Eye (tissue), 1 donor: ENCODE measurements around the gene COX8C.

ENCODE experiments used
- DNase-seq: peaks from one replicate; pipeline ENCODE4 v3.0.0-alpha.2; 2015

The COX8C gene, protein sequence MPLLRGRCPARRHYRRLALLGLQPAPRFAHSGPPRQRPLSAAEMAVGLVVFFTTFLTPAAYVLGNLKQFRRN

DNA sequence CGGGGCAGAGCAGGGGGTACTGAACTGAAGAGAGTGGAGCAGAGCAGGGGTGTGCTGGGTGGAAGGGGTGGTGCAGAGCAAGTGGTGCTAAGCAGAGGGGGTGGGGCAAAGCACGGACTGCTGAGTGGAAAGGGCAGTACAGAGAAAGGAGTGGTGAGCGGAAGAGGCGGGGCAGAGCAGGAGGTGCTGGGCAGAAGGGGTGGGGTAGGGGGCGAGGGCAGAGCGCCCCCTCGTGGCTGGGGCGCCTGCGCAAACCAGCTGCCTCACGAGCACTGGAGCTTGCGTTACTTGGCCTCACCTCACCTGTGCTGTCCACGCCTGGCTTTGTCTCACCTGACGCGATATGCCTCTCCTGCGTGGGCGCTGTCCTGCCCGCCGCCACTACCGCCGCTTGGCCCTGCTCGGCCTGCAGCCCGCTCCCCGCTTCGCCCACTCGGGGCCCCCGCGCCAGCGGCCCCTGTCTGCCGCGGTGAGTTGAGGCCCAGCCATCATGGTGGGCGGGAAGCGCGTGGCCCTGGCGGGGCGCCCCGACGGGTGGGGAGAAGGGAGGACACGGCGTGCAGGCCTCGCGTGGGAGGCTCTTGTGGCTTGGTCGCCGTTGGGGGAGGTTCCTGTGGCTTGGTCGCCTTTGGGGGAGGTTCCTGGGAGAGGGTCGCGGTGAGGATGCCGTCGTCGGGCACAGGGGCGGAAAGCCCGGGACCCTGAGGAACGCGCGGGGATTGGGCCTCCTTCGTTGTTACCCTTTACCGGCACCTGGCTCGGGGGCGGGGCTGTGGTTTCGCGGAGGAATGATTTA is at the start of gene COX8C:
COX8C (plus strand) TSS at position 257 of the 796 bp plus-strand sequence; CDS start at position 344, 87 bp downstream.
- DNase-seq: no peak

DNA sequence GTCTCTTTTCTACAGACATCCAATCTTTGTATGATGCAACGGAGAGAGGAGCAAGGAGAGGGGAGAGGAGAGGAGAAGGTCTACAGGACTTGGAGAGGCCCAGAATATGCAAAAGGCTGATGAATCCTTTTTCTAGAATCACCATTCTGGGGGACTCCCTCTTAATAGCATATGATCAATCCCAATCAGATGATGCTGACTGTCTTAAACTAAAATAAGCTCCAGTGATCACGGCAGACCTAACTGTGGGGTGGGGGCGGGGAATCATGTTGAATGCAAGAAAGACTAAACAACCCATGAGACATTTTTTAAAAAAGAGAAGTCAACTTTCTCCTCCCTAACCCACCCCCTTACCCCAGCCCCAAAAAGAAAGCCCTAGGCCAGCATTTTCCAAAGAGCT is 47.6 kb upstream of the COX8C start:
- DNase-seq: no peak

DNA sequence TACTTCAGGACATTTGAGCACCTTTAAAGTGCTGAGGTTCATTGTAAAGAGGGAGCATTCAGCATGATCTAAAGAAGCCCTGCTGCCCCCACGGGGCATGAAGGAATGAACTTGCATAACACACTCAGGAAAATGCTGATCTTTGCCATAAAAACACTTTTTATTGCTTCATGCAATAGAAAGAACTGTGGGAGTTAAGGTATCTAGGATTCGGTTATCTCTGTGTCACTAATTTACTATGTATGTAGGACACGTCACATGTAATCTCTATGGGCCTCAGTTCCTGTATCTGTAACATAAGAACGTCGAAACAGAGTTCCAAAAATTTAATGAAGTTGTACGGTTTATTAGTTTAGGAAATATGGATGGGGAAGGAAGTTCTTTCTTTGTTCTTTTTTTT is 47.1 kb upstream of the COX8C start:
- no peak for DNase-seq

DNA sequence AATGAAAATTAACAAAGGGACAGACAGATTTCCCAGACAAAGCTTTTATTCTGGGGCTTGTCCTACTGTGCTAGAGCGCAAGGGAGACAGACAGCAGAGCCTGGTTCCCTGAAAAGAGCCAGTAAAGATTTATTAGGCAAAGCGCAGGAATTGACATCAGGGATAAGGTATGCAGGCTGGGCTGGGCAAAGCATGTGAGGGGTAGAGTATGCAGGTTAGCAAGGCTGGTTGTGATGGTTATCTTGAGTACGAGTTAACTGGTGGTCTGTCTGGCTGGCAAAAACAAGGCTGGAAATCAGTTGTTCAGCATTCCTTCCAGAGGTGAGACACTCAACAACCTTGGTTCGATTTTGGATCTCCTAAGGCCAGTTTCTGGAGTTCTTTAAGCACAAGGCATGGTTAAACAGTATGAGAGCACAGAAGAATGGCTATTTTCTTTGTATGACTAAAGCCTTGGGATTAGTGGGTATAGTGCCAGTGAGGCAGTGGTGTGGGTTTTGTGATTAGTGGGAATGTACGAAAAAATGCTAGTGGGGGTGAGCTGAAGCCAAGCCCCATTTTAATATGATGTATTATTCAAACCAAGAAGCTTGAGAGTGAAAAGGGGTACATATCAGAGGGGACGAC is 45.0 kb upstream of the COX8C start:
- DNase-seq: no peak

DNA sequence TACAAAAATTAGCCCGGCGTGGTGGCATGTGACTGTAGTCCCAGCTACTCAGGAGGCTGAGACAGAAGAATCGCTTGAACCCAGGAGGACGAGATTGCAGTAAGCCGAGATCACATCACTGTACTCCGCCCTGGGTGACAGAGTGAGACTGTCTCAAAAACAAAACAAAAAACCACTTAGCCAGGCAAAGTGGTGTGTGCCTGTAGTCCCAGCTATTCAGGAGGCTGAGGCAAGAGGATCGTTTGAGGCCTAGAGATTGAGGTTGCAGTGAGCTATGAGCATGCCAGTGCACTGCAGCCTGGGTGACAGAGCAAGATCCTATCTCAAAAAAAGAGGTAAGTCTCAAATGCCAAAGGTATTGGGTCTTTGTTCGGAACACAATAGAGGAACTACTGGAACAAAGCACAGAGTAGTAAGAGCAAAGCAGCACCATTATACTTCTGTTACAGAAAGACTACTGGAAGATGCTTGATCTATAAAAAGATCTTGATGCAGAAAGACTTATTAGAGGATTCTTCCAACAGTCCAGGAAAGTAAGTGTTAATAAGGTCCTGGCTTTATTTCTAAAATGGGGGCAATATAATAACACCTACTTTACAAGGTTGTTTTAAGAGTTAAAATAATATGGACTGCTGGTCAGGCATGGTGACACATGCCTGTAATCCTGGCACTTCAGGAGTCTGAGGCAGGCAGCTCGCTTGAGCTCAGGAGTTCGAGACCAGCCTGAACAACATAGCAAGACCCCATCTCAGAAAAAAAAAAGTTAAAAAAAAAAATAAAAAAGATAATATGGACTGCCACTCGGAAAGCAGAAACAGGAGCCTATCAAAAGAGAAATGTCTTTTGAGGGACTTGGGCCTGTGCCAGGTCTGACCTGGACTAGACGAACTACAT is 44.0 kb upstream of the COX8C start:
- DNase-seq: no peak

DNA sequence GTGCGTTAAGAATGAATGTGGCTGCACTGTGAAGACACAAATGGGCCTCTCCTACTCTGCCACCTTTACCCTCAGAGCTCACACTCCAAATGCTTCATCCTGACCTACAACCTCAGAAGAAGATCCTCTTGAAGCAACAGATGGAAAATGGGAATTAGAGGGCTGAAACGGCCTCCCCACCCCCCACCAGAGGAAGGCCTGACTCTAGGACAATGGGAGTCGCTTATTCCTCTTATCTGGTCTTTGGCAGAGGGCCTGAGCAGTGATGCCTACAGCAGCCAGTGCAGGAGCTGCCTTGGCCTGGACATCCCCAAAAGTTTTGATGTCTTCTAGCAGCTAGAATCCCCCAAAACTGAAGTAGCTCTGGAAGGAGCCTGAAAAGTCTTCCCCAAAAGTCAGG is 43.3 kb upstream of the COX8C start:
- DNase-seq: no peak

DNA sequence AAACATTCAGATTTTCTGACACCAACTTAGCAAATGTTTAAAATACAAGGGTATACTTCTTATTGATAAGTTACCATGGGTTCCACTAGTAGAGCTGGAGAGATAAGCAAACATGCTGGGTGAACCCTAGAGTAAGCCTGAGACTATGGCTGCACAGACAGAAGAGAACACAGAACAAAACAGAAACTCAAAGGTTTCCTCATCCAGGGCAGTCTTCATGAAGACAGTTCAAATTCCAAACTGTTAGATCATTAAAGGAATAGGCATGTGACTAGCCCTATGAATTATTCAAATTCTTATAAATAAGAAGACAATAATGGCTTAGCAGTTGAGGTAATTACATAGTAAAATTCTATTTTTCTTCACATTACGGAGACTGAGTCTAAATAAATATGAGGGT is 42.2 kb upstream of the COX8C start:
- DNase-seq: no peak

DNA sequence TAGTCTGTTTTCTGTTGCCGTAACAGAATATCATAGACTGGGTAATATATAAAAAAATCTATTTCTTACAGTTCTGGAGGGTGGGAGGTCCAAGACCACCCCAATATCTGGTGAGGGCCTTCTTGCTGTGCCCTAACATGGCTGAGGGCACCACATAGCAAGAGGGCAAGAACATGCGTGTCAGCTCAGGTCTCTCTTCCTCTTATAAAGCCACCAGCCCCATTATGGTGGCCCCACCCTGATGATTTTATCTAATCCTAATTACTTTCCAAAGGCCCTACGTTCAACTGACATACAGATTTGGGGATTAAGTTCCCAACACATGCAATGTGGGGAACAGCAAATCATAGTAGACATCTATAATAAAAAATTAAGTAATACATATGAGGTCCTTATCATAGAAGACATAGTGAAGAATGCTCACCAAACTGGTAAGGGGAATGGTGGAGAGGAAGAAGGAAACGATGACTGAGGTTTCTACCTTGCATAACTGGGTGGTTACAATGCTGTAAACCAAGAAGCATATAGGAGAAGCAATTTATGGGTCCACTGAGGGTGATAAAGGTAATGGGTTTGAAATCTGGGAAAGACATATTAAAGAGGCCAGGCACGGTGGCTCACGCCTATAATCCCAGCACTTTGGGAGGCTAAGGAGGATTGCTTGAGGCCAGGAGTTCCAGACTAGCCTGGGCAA is 41.1 kb upstream of the COX8C start:
- DNase-seq: no peak

DNA sequence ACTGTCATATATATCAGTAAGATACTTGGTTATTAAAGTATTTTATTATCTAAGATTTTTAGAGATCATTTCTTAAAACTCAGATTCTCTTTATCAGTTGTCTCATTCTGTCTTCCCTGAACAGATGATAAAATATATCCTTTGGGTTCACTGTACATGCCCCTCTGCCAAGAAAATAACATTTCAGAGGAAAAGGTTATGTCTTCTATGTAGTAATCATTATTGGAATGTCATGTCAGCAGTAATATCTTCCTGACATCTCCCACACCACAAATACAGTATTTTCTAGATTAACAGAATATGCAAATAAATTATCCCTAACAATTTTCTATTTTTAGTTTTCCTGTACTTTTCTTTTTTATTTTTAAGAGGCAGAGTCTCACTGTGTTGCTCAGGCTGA is 40.2 kb upstream of the COX8C start:
- DNase-seq: no peak

DNA sequence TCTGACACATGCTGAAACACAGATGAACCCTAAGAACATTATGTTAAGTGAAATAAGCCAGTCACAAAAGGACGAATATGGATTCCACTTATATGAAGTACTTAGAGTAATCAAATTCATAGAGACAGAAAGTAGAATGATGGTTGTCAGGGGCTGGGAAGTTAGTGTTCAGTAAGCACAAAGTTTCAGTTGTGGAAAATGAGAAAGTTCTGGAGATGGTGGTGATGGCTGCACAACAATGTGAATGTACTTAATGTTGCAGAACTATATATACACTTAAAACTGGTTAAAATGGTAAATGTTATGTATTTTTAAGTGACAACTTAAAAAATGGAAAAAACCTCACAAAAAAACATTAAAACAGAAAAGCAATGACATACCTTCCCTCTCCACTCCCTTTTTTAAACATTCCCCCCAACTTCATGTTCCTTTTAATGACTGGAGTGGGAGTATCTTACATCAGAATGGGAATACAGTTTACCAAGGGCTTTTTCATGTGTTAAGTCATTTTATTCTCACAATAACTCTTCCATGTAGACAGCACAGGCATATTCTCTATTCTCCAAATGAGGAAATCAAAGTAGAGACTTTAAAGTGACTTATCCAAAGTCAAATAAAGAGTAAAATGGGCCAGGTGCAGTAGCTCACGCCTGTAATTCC is 38.2 kb upstream of the COX8C start:
- DNase-seq: no peak

DNA sequence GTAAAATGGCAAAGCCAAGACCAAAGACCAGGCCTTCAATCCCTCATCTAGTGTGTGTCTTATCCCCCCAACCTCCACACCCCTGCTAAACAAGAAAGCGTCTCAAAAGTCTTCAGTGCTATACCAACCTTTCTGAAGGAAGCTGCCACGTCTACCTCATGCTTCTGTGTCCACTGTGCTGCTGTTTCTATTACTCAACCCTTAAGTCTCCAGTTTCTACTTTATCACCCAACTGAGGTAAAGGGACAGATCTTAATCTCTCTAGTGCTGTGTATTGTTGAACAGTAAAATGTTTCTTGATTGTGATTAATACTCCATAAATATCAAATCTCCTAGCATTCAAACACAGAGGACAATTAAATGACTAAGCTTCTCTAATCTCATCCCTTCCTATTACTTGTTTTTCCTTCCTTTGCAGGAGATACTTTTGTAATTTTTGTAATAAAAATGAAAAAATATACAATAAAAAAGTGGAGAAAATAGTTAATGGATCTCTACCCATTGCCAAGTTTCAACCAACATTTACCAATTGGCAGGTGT is 37.5 kb upstream of the COX8C start:
- DNase-seq: no peak

DNA sequence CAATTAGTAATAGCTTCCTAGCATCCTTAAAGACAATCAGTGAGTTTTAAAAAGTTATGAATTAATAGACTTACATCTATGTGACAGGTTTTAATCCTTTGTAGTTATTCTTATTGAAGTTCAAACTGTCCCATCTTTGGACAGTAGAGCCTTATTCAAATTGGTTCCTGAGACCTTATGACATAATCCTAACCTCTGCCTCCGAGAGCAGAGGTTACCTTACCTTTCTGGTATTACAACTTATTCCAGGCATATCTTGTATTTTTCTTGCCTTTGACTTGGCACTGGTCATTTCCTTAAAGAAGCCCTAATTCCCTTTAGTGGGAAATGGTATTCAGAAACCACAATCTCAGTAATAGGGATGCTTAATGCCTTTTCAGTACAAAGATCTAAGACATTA is 35.9 kb upstream of the COX8C start:
- no peak for DNase-seq

DNA sequence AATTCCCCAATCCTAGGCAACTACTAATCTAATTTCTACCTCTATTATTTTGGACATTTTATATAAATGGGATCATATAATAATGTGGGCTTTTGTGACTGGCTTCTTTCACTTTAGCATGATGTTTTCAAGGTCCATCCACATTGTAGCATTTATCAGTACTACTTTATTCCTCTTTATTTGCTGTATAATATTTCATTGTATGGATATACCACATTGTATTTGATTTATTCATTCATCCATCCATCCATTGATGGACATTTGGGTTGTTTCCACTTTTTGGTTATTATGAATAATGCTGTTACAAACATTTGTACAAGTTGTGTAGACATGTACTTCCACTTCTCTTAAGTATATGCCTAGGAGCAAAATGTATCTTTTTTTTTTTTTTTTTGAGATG is 31.4 kb upstream of the COX8C start:
- no peak for DNase-seq

DNA sequence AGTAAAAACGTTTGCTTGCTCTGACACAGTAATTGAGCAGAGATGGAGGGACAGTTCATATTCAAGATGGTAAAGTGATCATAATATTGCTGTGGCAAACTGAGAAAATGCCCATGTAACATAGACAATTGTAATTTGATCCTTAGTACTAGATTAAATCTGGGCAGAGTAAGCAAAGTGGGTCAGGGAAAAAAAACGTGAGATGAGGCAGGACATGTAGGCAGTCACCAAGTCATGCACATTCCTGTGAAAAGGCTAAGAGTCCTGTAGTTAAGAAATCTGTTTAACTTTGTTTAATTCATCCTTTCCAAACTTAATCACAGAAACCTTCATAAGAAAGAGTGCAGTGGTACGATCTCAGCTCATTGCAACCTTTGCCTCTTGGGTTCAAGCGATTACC is 30.3 kb upstream of the COX8C start:
- no peak for DNase-seq

DNA sequence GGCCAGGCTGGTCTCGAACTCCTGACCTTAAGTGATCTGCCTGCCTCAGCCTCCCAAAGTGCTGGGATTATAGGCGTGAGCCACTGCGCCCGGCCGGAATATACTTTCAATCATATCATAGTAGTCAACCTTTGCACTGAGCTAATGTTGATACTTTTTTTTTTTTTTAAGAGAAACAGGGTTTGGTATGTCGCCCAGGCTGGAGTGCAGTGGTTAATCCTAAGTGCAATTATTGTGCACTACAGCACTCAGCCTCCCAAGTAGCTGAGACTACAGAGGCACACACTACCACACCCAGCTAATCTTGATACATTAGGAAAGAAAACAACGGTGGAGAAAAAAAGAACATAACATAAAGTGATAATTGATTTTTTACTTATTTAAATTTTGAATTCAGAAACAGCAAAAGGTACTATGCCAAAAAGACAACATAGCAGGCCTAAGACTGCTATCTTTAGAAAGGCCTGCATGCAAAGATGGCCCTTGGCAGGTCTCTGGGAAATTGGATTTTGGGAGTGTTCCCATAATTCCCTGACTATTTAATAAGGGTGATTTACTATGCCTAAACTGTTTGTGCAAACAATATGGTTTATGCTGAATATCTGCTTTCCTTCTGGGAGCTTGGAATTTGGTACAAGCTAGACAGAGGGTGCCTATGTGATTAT is 29.6 kb upstream of the COX8C start:
- DNase-seq: no peak

DNA sequence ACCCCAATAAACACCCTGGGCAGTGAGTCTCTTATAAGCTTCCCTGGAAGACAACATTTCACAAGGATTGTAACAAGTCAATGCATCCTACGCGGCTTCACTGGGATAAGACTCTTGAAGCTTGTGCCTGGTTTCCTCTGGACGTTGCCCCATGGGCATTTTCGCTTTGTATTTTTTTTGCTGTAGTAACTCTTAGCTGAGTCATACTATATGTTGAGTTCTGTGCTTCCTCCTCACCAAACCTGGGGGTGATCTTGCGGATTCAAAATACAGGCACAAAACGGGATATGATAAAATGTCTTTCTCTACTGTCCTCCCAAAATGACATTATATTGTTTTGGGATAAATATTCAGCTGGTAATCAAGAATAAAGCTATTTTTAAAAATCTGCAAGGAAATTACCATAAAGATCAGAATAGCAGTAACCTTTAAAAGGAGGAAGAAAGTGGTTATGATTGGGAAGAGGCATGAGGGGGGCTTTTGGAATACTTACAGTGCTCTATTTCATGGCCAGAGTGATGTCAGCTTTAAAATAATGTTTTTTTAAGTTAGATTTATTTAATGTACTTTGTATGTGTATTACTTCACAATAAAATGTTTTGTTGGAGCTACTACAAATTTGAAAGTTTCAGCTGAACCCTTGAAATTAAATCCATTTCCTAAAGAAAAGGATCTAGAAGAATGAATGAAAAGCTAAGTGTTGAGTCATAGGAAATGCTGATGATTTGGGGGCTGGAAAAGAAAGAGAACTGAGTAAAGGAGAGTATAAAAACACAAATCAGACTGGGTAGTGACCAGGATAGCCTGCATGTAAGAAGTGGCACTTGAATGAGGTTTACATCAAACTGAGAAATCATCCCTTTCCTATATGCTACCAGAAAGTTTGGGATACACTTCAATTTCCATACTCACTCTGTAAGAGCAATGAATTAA is 28.8 kb upstream of the COX8C start:
- no peak for DNase-seq

DNA sequence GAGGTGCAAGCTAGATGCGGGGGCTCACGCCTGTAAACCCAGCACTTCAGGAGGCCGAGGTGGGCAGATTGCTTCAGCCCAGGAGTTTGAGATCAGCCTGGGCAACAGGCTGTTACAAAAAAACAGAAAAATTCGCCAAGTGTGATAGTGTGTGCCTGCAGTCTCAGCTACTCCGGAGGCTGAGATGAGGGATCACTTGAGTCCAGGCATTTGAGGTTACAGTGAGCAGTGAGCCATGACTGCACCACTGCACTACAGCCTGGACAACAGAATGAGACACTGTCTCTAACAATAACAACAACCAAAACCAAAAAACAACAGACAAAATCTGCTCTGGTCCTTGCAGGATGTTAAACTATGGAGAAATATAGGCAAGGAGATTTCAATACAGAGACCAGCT is 28.1 kb upstream of the COX8C start:
- DNase-seq: no peak

DNA sequence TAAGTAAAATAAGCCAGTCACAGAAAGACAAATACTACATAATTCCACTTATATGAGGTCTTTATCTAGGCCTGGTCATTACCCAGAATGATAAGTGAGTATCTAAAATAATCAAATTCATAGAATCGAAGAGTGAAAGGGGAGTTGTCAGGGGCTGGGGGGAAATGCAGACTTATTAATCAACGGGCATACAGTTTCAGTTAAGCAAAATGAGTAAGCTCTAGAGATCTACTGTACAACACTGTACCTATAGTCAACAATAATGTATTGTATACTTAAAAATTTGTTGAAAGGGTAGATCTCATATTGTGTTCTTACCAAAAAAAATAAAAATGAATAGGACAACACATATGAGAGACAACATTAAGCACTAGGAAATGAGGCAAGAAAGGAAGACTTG is 27.5 kb upstream of the COX8C start:
- DNase-seq: no peak

DNA sequence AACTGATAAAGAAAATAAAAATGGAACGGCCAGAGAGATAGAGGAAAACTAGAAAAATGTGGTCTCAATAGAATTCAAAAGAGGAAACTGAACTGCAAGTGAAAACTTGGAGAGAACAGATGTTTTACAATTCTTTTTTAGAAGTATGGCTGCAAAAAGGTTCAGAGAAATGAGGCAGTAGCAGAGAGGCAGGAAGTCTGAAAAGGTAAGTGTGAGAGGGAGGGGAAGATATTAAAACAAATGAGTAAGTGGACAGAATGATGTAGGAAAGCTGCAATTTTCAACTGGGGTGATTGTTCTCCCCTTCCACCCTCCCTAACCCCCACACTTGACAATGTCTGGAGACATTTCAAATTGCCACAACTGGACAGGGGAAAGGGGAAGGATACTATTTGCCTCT is 27.0 kb upstream of the COX8C start:
- no peak for DNase-seq

DNA sequence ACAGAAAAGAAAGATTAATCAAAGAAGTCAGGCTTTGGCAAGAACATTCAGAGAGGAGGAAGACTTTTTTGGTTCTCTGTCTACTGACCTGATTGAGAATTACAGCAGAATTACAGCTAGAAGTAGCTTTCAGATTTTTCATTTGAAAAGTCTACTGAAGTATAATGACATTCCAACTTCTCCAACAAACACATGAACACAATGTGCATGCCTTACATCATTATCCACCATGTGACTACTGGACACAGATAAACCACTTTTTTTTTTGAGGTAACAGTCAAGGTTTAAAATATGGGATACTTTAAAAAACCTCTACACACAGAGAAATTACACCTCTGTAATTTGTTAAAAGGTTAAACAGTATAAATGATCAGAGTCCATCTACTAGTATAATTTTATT is 26.5 kb upstream of the COX8C start:
- DNase-seq: no peak
